HepG2 (cell line): Measurements from ENCODE around the gene ATPAF2. TPM values are rescaled to one million over a fixed set of nuclear protein-coding genes. Genes with fewer than 3 reads are reported as not detected.

Source experiments
- ATAC-seq: fragments of 200-7000 bp; cut with Tn5 transposase; 3 replicates; pipeline ENCODE4 v1.9.1; 2020; ENCODE audit warnings: mild to moderate bottlenecking, moderate library complexity
- BruUV-seq: library from RNA; stranded (reverse); fragments of 400-500 nt; replicated peaks from 2 replicates; lab custom pipeline; 2021; lab: Mats Ljungman, UMichigan
- CTCF ChIA-PET: fragments of 300-600 bp; formaldehyde crosslinking; extraction: SDS; loops from one replicate; lab custom pipeline; 2021; ENCODE audit warnings: low total read pairs, inconsistent platforms, low intra/inter-chr PET ratio; lab: Yijun Ruan, JAX
- POLR2A ChIA-PET: fragments of 350-600 bp; sonication (Branson Sonifier 250); formaldehyde crosslinking; loops from one replicate; lab custom pipeline; 2020; ENCODE audit warnings: antibody characterized with exemption, inconsistent platforms; lab: Yijun Ruan, JAX
- DNase-seq: peaks from one replicate; pipeline ENCODE4 v3.0.0-alpha.2; 2015; ENCODE audit warnings: low spot score
- FAIRE-seq: peaks from 3 replicates; lab custom pipeline; 2011; peaks lifted over from hg19 to GRCh38; lab: Jason Lieb, UNC
- H2AFZ ChIP-seq: one replicate; pipeline ENCODE4 v1.6.1; 2011; ENCODE audit warnings: low read length, inconsistent platforms
- H3K27ac ChIP-seq: fragments of 300-600 bp; 3 replicates; pipeline ENCODE4 v1.8.0; 2011; ENCODE audit warnings: mixed run types, mild to moderate bottlenecking, mixed read lengths, low read length, inconsistent platforms; ENCODE audit not compliant: insufficient read depth; ENCODE audit errors: extremely low read length
- H3K27me3 ChIP-seq, 2 experiments: fragments of 200-600 bp in 1 of 2; 2 replicates in 1 of 2; 3 replicates in 1 of 2; pipeline versions ENCODE4 v1.6.0 to v1.8.0; 2011; ENCODE audit warnings: low read length in 2 of 2, mild to moderate bottlenecking in 2 of 2, moderate library complexity in 2 of 2, inconsistent platforms in 1 of 2; ENCODE audit not compliant: insufficient read depth in 2 of 2, control insufficient read depth in 1 of 2
- H3K36me3 ChIP-seq, 2 experiments: fragments of 200-600 bp in 1 of 2; replicated peaks in 1 of 2; 2 replicates in 1 of 2; 3 replicates in 1 of 2; pipeline versions ENCODE4 v1.5.1 to v1.8.0; 2011; ENCODE audit warnings: low read length in 2 of 2, inconsistent platforms in 1 of 2; ENCODE audit not compliant: insufficient read depth in 2 of 2, control insufficient read depth in 1 of 2
- H3K4me1 ChIP-seq: 2 replicates; pipeline ENCODE4 v1.5.1; 2012; ENCODE audit warnings: low read length, inconsistent platforms; ENCODE audit not compliant: insufficient read depth
- H3K4me2 ChIP-seq: 2 replicates; pipeline ENCODE4 v1.6.0; 2011; ENCODE audit warnings: low read depth, low read length, inconsistent platforms
- H3K4me3 ChIP-seq, 3 experiments: fragments of 200-600 bp in 1 of 3; sonication (generic), shearing (Covaris generic) in 1 of 3; replicated peaks in 1 of 3; 2 replicates each; pipeline ENCODE4 v1.5.1; 2011 to 2016; ENCODE audit warnings: low read length in 3 of 3, inconsistent platforms in 2 of 3, low read depth in 2 of 3, mild to moderate bottlenecking in 2 of 3, control low read depth in 1 of 3, mixed read lengths in 1 of 3; ENCODE audit not compliant: insufficient read depth in 1 of 3
- H3K79me2 ChIP-seq: one replicate; pipeline ENCODE4 v1.6.1; 2011; ENCODE audit warnings: low read length, inconsistent platforms; ENCODE audit not compliant: insufficient read depth
- H3K9ac ChIP-seq: 2 replicates; pipeline ENCODE4 v1.6.0; 2011; ENCODE audit warnings: mild to moderate bottlenecking, low read depth, low read length, inconsistent platforms; ENCODE audit not compliant: insufficient read depth
- H3K9me3 ChIP-seq: 2 replicates; pipeline ENCODE4 v1.5.1; 2012; ENCODE audit warnings: mild to moderate bottlenecking, low read length
- H4K20me1 ChIP-seq: 2 replicates; pipeline ENCODE4 v1.6.0; 2011; ENCODE audit warnings: inconsistent platforms, mild to moderate bottlenecking, low read length, moderate library complexity; ENCODE audit not compliant: insufficient read depth
- CERS6 ChIP-seq: sonication (generic); formaldehyde crosslinking; IDR thresholded peaks from 2 replicates; pipeline ENCODE4 v1.5.0; 2020; ENCODE audit warnings: missing genetic modification reagents
- HDAC2 ChIP-seq: sonication (generic); formaldehyde crosslinking; IDR thresholded peaks from 2 replicates; pipeline ENCODE4 v1.4.0; 2020; ENCODE audit warnings: missing genetic modification reagents
- HNRNPUL1 ChIP-seq: fragments of 200-400 bp; formaldehyde crosslinking; IDR thresholded peaks from 2 replicates; pipeline ENCODE4 v1.6.1; 2017; ENCODE audit warnings: low read depth, mild to moderate bottlenecking, low read length, moderate library complexity
- IKZF4 ChIP-seq: sonication (generic); formaldehyde crosslinking; IDR thresholded peaks from 2 replicates; pipeline ENCODE4 v1.5.1; 2020; ENCODE audit warnings: borderline replicate concordance, mild to moderate bottlenecking, low read depth, missing genetic modification reagents; ENCODE audit errors: not compliant biosample characterization
- ISX ChIP-seq: sonication (generic); formaldehyde crosslinking; conservative IDR thresholded peaks from 2 replicates; pipeline ENCODE4 v1.5.0; 2020; ENCODE audit warnings: missing genetic modification reagents
- MBD4 ChIP-seq: IDR thresholded peaks from 2 replicates; pipeline ENCODE4 v1.6.1; 2012; ENCODE audit warnings: low read length, inconsistent platforms, borderline replicate concordance
- MTA1 ChIP-seq: sonication (generic); formaldehyde crosslinking; IDR thresholded peaks from 2 replicates; pipeline ENCODE4 v1.4.0; 2020; ENCODE audit warnings: missing genetic modification reagents, mild to moderate bottlenecking, borderline replicate concordance
- REL ChIP-seq: sonication (generic); formaldehyde crosslinking; conservative IDR thresholded peaks from 2 replicates; pipeline ENCODE4 v1.8.0; 2022; ENCODE audit warnings: mild to moderate bottlenecking, missing genetic modification reagents, moderate library complexity
- SRY ChIP-seq: sonication (generic); formaldehyde crosslinking; IDR thresholded peaks from 2 replicates; pipeline ENCODE4 v1.8.0; 2022; ENCODE audit warnings: mild to moderate bottlenecking, missing genetic modification reagents
- ZBTB21 ChIP-seq: sonication (generic); formaldehyde crosslinking; IDR thresholded peaks from 2 replicates; pipeline ENCODE4 v1.4.0; 2020; ENCODE audit warnings: missing genetic modification reagents
- ZNF292 ChIP-seq: sonication (generic); formaldehyde crosslinking; IDR thresholded peaks from 2 replicates; pipeline ENCODE4 v1.8.1; 2022; ENCODE audit warnings: mild to moderate bottlenecking, low read depth, missing genetic modification reagents, borderline replicate concordance
- ZNF615 ChIP-seq: sonication (generic); formaldehyde crosslinking; IDR thresholded peaks from 2 replicates; pipeline ENCODE4 v1.5.0; 2020; ENCODE audit warnings: mild to moderate bottlenecking, missing genetic modification reagents, borderline replicate concordance
- ZNF839 ChIP-seq: sonication (generic); formaldehyde crosslinking; IDR thresholded peaks from 2 replicates; pipeline ENCODE4 v1.4.0; 2020; ENCODE audit warnings: missing genetic modification reagents, mild to moderate bottlenecking, borderline replicate concordance
- ZSCAN9 ChIP-seq: IDR thresholded peaks from 2 replicates; pipeline ENCODE4 v1.6.1; 2016; ENCODE audit warnings: borderline replicate concordance
- WGBS: methylation state at CpG from one replicate; pipeline ENCODE4 v1.1.6; 2017; ENCODE audit warnings: low lambda C conversion rate; 5-methylcytosine and 5-hydroxymethylcytosine counted together
- in situ Hi-C: cut with HindIII; loops from 2 replicates; pipeline ENCODE4 v1.10.0; 2017; ENCODE audit warnings: low pct_unique_long_range_greater_than_20kb; ENCODE audit not compliant: extremely low pct_ligation_motif_present
- intact Hi-C: fragments of 100-400 bp; cut with micrococcal nuclease; formaldehyde crosslinking; loops from one replicate; pipeline ENCODE4 v1.10.0; 2022; ENCODE audit not compliant: unreplicated experiment
- polyA plus RNA-seq, 8 experiments: library from polyadenylated mRNA; depleted of rRNA in 3 of 8; stranded (reverse) in 7 of 8; unstranded in 1 of 8; fragments of >200 nt; fragmentation: Illumina TruSeq in 4 of 8; extraction: Trizol in 4 of 8; gene quantifications; 2 replicates each; pipeline versions ENCODE4 v1.2.1 to v1.2.3, GENCODE V29; 2011 to 2016; ENCODE audit warnings: low read depth in 4 of 8, missing spikeins in 1 of 8, mixed read lengths in 1 of 8; ENCODE audit not compliant: insufficient read depth in 1 of 8
- total RNA-seq, 5 experiments: library from RNA; depleted of rRNA; stranded (reverse); fragments of >200 nt; fragmentation: Illumina TruSeq; extraction: Trizol; gene quantifications; 2 replicates each; pipeline ENCODE4 v1.2.3, GENCODE V29; 2016; ENCODE audit warnings: low read depth in 1 of 5

Gene ATPAF2
- total and polyA plus RNA-seq, 2 of the 13 experiments (the other 11 are each of a cell fraction or from before 2014, with no cell fraction given) = 15.0 to 16.5 TPM

GRCh38 chr17:18065546-18065945 lies 26.6 kb upstream of the ATPAF2 start:
- CTCF ChIA-PET = no interaction called here
- Histone ChIP-seq H3K4me1 (peaks cover 12% of the 10 kb centered on the region), H3K79me2 (no peaks in the 10 kb centered on the region), H3K9me3 (no peaks in the 10 kb centered on the region), H3K27ac (no peak overlapping the region), H3K27me3 (no peaks in the 10 kb centered on the region), H4K20me1 (no peaks in the 10 kb centered on the region), H3K36me3 (peaks cover 16 to 35% of the 10 kb centered on the region in 2 experiments), H3K4me2 (no peak overlapping the region), H3K4me3 (no peak overlapping the region), H3K9ac (no peak overlapping the region)
- FAIRE-seq = no peak
- no peak for DNase-seq
- BruUV-seq = no TSS peak
- POLR2A ChIA-PET = no interaction called here
- in situ Hi-C loops = no loop called here
- WGBS = 97% methylated on average over 6 of the region's 11 CpGs
- ATAC-seq = no peak
- TF ChIP-seq SRY (CRISPR knock-in tag) (no peak), REL (CRISPR knock-in tag) (no peak), IKZF4 (CRISPR knock-in tag) (no peak), MTA1 (no peak), ZSCAN9 (CRISPR knock-in tag) (no peak), CERS6 (CRISPR knock-in tag) (no peak), ZNF615 (CRISPR knock-in tag) (no peak)
- TF ChIP-seq, all 625 proteins: peak for 0
- intact Hi-C loops = no loop called here
- no peak overlapping the region for H2AFZ ChIP-seq

GRCh38 chr17:18064053-18064452 lies 25.1 kb upstream of the ATPAF2 start:
- DNase-seq (no peak), ATAC-seq (no peak), FAIRE-seq (no peak)
- no TSS peak for BruUV-seq
- in situ Hi-C loops = no loop called here
- Histone ChIP-seq H3K4me3 (no peak overlapping the region), H3K27me3 (no peaks in the 10 kb centered on the region), H3K9me3 (no peaks in the 10 kb centered on the region), H3K4me2 (no peak overlapping the region), H3K79me2 (no peaks in the 10 kb centered on the region), H3K27ac (no peak overlapping the region), H3K36me3 (peaks cover 20 to 39% of the 10 kb centered on the region in 2 experiments), H2AFZ (no peak overlapping the region), H4K20me1 (no peaks in the 10 kb centered on the region), H3K4me1 (peaks cover 12% of the 10 kb centered on the region), H3K9ac (no peak overlapping the region)
- ChIA-PET POLR2A (no interaction called here), CTCF (no interaction called here)
- TF ChIP-seq ZNF292 (CRISPR knock-in tag) = no peak
- no peak for TF ChIP-seq HDAC2 (CRISPR knock-in tag)
- TF ChIP-seq MBD4 = no peak
- TF ChIP-seq HNRNPUL1 = no peak
- TF ChIP-seq ISX (CRISPR knock-in tag) = no peak
- TF ChIP-seq ZNF839 (CRISPR knock-in tag) = no peak
- TF ChIP-seq ZBTB21 (CRISPR knock-in tag) = no peak
- intact Hi-C loops = no loop called here
- 94% methylated on average over 2 of the region's 2 CpGs for WGBS
